GM12874 (cell line): ENCODE data around the gene EFHC2.

ENCODE experiments used
- CTCF ChIP-seq: IDR thresholded peaks from 2 replicates; pipeline ENCODE4 v1.5.1; 2011; ENCODE audit warnings: low read depth, mild to moderate bottlenecking, control low read depth, low read length, moderate library complexity; ENCODE audit not compliant: insufficient read depth

The EFHC2 gene

GRCh38 chrX:44267861-44268260 lies 75.6 kb downstream of the EFHC2 start:
- TF ChIP-seq CTCF = no peak

- TF ChIP-seq CTCF = no peak
Observed at GRCh38 chrX:44267116-44267515, 76.4 kb downstream of the EFHC2 start.

- TF ChIP-seq CTCF = no peak
Observed at GRCh38 chrX:44265559-44265958, 77.9 kb downstream of the EFHC2 start.

GRCh38 chrX:44264936-44265335 lies 78.5 kb downstream of the EFHC2 start:
- no peak for TF ChIP-seq CTCF

- no peak for TF ChIP-seq CTCF
Observed at GRCh38 chrX:44261286-44261685, 82.2 kb downstream of the EFHC2 start.

- no peak for TF ChIP-seq CTCF
Observed at GRCh38 chrX:44260609-44261008, 82.9 kb downstream of the EFHC2 start.

GRCh38 chrX:44253575-44253942 lies 89.9 kb downstream of the EFHC2 start:
- no peak for TF ChIP-seq CTCF

GRCh38 chrX:44247468-44247867 lies 96.0 kb downstream of the EFHC2 start:
- no peak for TF ChIP-seq CTCF
